Osteocyte (in vitro differentiated cells): ENCODE measurements around the gene WNT8B. TPM values are rescaled to one million over a fixed set of nuclear protein-coding genes. Genes with fewer than 3 reads are reported as not detected.

Source experiments
- DNase-seq: peaks from one replicate; pipeline ENCODE4 v3.0.0; 2021; ENCODE audit warnings: mixed read lengths; ENCODE audit not compliant: unreplicated experiment; ENCODE audit errors: extremely low spot score
- H3K27ac Mint-ChIP-seq: one replicate; pipeline ENCODE4 v1.8.0; 2021; ENCODE audit warnings: mild to moderate bottlenecking, mixed read lengths; ENCODE audit not compliant: unreplicated experiment
- H3K27me3 Mint-ChIP-seq: one replicate; pipeline ENCODE4 v1.8.0; 2021; ENCODE audit warnings: mixed read lengths; ENCODE audit not compliant: unreplicated experiment
- H3K36me3 Mint-ChIP-seq: one replicate; pipeline ENCODE4 v1.8.0; 2021; ENCODE audit warnings: mixed read lengths; ENCODE audit not compliant: unreplicated experiment
- H3K4me1 Mint-ChIP-seq: one replicate; pipeline ENCODE4 v1.8.0; 2021; ENCODE audit warnings: mixed read lengths; ENCODE audit not compliant: unreplicated experiment
- H3K4me3 Mint-ChIP-seq: one replicate; pipeline ENCODE4 v1.8.0; 2021; ENCODE audit warnings: mild to moderate bottlenecking, moderate library complexity, mixed read lengths; ENCODE audit not compliant: unreplicated experiment
- H3K9me3 Mint-ChIP-seq: one replicate; pipeline ENCODE4 v1.8.0; 2021; ENCODE audit warnings: mixed read lengths; ENCODE audit not compliant: unreplicated experiment
- CTCF ChIP-seq: fragments of 200-600 bp; sonication (generic); IDR thresholded peaks from 2 replicates; pipeline ENCODE4 v1.5.0; 2021; ENCODE audit warnings: antibody characterized with exemption, mild to moderate bottlenecking, moderate library complexity
- long read RNA-seq: library from polyadenylated mRNA; unstranded; transcript quantifications from one replicate; pipeline ENCODE4 v2.0.0, GENCODE V29; 2021
- total RNA-seq: library from RNA; stranded (reverse); gene quantifications from 2 replicates; pipeline ENCODE4 v1.2.1, GENCODE V29; 2021

WNT8B gene, protein sequence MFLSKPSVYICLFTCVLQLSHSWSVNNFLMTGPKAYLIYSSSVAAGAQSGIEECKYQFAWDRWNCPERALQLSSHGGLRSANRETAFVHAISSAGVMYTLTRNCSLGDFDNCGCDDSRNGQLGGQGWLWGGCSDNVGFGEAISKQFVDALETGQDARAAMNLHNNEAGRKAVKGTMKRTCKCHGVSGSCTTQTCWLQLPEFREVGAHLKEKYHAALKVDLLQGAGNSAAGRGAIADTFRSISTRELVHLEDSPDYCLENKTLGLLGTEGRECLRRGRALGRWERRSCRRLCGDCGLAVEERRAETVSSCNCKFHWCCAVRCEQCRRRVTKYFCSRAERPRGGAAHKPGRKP
- not detected in 2 replicates for total RNA-seq
- long read RNA-seq: 0 reads

DNA sequence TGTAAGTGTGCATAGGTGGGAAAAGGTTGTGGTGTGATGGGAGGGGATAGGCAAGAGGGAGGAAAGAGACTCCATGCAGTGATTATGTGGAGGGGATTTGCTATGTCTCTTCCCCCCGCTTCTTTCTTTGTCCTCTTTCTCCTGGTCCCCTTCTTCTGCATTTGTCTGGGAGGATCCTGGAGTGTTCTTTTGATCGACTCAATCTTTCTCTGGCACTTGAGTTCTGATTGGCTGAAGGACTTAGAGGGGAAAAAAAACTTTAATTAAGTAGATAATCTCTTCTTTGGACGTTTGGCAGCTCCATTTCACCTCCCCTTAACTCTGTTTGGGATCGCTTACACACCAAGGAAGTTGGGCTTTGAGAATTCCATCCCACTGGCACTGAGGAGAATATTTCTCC is at the start of gene WNT8B:
Gene WNT8B, plus strand, starts transcription at position 301 of the 400 bp plus-strand sequence. CDS start 160 bp downstream, outside the sequence.
- Mint-ChIP-seq H3K36me3 (no peaks in the 10 kb centered on the region), H3K27me3 (peaks cover 82% of the 10 kb centered on the region), H3K9me3 (no peaks in the 10 kb centered on the region), H3K4me1 (no peaks in the 10 kb centered on the region), H3K4me3 (no peak within 1 kb of the TSS), H3K27ac (no peak within 1 kb of the TSS)
- TF ChIP-seq CTCF: no peak
- no peak for DNase-seq

DNA sequence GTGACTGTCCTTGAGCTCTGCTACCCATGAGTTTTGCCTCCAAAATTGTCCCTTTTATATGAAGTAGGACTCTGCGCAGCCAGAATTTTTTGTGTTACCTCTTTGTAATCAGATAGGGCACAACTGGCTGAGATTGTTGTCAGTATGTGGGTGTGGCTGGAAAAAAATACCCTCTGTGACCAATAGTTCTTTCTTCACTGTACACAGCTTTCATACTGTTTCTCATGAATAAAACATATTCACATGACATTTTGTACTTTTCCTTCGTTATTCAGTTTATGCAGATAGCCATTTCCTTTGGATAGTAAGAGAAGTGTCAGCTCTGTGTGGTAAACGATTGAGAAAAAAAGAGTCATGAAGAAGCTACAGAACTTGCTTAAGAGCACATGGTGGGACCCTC is 49.6 kb upstream of the WNT8B start:
- Mint-ChIP-seq H3K27ac (no peak overlapping the region), H3K4me1 (no peaks in the 10 kb centered on the region), H3K4me3 (no peak overlapping the region), H3K36me3 (no peaks in the 10 kb centered on the region), H3K27me3 (peaks cover 12% of the 10 kb centered on the region), H3K9me3 (no peaks in the 10 kb centered on the region)
- DNase-seq: no peak
- no peak for TF ChIP-seq CTCF

DNA sequence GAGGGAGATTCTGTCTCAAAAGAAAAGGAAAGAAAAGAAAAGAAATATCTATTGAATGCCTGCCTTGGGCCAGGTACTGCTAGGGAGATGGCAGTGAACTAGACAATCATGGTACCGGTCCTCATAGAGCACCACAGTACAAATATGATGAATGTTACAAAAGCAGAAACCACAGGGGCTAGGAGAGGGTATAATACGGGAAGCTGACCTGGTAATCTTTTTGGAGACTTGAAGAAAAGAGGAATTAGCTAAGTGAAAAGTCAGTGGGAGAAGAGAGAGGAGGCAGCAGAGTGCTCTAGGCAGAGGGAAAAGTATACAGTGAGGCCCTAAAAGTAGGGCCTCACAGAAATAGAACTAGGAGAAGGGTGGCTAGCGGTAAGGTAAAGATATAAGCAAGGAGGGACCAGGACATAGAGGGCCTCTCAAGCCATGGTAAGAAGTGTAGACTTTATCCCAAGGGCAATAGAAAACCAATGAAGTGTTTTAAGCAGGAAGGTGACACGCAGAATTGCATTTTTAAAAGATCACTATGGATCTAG is 42.8 kb upstream of the WNT8B start:
- Mint-ChIP-seq H3K27ac (no peak overlapping the region), H3K9me3 (no peaks in the 10 kb centered on the region), H3K4me1 (no peaks in the 10 kb centered on the region), H3K4me3 (no peak overlapping the region), H3K27me3 (peaks cover 34% of the 10 kb centered on the region), H3K36me3 (no peaks in the 10 kb centered on the region)
- TF ChIP-seq CTCF: no peak
- DNase-seq: no peak

DNA sequence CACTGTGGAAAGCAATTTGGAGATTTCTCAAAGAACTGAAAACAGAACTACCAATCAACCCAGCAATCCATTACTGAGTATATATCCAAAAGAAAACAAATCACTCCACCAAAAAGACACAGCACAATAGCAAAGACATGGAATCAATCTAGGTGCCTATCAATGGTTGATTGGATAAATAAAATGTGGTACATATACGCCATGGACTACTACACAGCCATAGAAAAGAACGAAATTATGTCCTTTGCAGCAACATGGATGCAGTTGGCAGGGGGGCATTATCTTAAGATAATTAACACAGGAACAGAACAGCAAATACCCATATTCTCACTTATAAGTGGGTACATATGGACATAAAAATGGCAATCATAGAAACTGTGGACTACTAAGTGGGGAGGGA is 35.4 kb upstream of the WNT8B start:
- Mint-ChIP-seq H3K4me1 (no peaks in the 10 kb centered on the region), H3K4me3 (no peak overlapping the region), H3K27me3 (peaks cover 29% of the 10 kb centered on the region), H3K9me3 (peaks cover 9% of the 10 kb centered on the region), H3K36me3 (no peaks in the 10 kb centered on the region), H3K27ac (no peak overlapping the region)
- DNase-seq: no peak
- TF ChIP-seq CTCF: no peak
